Cardiac fibroblast (primary cell): ENCODE measurements around the gene SDHD.

Experiments
- DNase-seq, 2 donors: peaks; one replicate each; pipeline versions ENCODE4 v3.0.0 to v3.0.0-alpha.2; 2010; ENCODE audit warnings: low read depth in 2 of 2
- H3K4me3 ChIP-seq, 2 donors: replicated peaks in 1 of 2; 1 replicate in 1 of 2; 2 replicates in 1 of 2; pipeline ENCODE4 v1.5.1; 2011; ENCODE audit warnings: low read depth in 2 of 2, low read length in 2 of 2, mild to moderate bottlenecking in 2 of 2, moderate library complexity in 1 of 2
- TF ChIP-seq, protein P1 (sequence below): IDR thresholded peaks from one replicate; pipeline ENCODE4 v1.5.1; 2011; ENCODE audit warnings: low read depth, mild to moderate bottlenecking, low read length, inconsistent platforms

Gene SDHD

DNA sequence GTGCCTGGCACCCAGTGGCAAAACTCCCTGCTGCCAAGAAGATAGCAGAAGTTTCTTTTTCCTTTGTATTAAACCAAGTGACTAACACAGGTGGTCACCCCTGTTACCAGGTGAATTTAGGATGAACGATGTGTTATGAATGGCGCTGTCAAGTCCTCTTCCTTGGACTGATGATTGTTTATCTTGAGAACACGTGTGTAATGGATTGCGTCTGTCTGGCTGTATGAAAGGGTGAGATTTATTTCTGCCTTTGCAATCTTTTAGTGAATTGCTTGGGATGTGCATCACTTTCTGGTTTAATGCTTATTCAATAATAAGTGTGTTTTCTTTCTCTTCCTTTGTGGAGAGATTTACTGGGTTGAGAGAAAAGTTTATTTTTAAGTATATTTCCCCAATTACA is 36.5 kb downstream of the SDHD start:
- no peak overlapping the region for H3K4me3 ChIP-seq
- no peak for DNase-seq
- TF ChIP-seq, protein P1, sequence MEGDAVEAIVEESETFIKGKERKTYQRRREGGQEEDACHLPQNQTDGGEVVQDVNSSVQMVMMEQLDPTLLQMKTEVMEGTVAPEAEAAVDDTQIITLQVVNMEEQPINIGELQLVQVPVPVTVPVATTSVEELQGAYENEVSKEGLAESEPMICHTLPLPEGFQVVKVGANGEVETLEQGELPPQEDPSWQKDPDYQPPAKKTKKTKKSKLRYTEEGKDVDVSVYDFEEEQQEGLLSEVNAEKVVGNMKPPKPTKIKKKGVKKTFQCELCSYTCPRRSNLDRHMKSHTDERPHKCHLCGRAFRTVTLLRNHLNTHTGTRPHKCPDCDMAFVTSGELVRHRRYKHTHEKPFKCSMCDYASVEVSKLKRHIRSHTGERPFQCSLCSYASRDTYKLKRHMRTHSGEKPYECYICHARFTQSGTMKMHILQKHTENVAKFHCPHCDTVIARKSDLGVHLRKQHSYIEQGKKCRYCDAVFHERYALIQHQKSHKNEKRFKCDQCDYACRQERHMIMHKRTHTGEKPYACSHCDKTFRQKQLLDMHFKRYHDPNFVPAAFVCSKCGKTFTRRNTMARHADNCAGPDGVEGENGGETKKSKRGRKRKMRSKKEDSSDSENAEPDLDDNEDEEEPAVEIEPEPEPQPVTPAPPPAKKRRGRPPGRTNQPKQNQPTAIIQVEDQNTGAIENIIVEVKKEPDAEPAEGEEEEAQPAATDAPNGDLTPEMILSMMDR = no peak

DNA sequence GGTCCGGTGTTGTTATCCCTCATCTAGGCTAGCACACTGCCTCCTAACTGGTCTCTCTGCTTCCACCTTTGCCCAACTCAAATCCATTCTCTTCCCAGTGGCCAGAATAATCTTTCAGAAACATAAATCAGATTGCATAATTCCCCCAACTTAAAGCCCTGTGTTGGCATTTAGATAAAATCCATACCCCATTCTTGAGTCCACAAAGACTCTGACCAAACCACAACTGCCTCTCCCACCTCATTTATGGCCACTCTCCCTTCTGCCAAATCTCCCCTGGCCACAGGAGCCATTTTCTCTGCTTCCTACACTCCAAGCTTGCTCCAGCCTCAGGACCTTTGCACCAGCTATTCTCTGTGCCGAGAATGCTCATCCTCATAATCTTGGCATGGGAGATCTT is 40.4 kb downstream of the SDHD start:
- DNase-seq = no peak
- TF ChIP-seq, protein P1 = no peak
- no peak overlapping the region for H3K4me3 ChIP-seq

DNA sequence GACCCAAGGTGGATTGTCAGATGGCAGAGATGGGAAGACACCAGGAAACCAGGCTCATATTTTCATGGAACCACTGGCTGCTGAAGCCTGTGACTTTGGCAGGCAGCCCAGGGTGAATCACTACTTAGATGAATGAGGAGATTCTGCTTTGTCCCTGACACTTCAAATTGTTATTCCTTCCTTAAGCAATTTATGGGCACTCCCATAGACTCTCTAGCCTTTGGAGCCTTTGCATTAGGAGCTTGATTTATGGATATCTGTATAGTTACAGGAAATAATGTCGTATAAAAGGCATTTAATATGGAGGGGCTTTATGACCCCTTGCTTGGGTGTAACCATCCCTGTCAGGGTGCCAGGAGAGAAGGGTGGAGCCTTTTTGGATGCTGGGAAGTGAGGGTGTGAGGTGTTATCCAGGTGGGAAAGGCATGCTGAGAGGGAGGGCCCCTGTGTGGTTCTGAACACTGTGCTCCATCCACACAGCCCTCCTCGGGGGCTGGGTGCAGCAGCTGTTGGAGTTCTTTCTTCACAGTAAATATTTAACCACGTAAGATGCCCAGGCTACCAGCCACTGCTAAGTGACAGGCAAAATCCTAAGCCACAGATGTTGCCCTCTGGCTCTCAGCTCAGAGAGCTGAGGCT is 41.9 kb downstream of the SDHD start:
- no peak overlapping the region for H3K4me3 ChIP-seq
- DNase-seq = peak; percentile 55 to 80
- TF ChIP-seq, protein P1 = no peak

DNA sequence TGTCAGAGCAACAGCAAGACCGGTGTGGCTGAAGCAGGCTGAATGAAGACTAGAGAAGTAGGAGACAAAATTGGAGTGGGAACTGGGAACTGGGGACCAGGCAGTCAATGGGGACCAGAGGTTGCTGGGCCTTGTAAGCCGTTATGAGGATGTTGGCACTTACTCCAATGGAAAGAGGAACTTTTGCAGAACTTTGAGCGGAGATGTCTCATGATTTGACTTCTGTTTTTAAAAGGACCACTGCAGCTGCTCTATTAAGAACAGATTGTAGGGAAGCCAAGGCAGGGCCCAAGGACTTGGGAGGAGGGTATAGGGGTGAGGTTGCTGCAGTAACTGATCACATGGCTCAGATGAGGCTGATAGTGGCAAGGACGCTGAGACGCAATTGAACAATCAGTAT is 43.0 kb downstream of the SDHD start:
- H3K4me3 ChIP-seq = no peak overlapping the region
- TF ChIP-seq, protein P1 = no peak
- no peak for DNase-seq

DNA sequence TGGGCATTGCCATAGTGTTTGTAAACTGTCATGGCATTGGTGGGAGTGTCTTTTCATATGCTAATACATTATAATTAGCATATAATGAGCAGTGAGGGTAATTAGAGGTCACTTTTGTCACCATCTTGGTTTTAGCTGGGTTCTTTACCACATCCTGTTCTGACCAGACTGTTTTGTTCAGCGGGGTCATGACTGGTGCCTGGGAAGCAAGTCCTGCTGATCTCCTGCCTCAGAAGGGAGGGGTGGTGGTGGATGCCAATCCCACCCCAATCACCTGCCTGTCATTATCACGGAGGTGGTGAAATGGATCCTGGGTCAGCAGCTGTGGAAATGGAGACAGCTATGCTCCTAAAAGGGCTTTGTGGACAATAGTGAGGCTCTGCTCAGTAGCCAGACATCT is 46.1 kb downstream of the SDHD start:
- TF ChIP-seq, protein P1 = no peak
- DNase-seq = no peak

DNA sequence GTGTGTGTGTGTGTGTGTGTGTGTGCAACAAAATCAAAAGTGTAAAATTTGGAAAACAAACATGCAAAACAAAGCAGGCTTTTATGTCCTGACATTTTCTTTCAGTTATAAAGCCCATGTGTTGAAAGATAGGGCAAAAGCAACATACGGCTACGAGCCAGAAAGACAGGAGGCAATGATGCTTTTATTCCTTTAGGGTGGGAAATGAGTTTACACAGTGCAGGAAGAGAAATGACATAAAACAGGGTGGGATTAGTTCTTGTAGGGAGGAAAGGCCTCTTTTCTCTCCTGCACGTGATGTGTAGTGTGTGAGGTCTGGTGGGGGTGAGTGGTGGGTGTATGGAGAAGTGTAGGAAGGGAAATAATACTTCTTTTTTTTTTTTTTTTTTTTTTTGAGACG is 47.8 kb downstream of the SDHD start:
- DNase-seq = no peak
- TF ChIP-seq, protein P1 = no peak
- H3K4me3 ChIP-seq = no peak overlapping the region

More for the DNA sequence above, 46.1 kb downstream of the SDHD start:
- H3K4me3 ChIP-seq = no peak overlapping the region

DNA sequence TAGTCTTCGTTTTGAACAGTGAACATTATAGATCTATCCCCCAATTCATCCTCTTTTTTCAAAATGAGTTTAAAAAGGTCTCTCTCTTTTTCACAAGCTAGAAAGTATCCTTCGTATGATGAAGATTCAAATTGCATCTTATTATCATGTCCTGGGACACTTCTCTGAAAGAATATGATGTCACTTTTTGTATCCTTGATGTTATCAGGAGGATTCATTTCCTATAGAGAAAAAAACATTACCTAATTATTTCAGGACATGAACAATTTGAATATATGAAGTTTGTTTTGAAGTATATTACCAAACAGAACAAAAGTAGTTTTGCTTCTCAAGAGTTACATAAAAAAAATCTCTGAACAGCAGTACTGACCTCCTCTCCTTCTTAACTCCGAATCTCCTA is 56.9 kb downstream of the SDHD start:
- DNase-seq = no peak
- H3K4me3 ChIP-seq = no peak overlapping the region
- TF ChIP-seq, protein P1 = no peak
